HepG2 (cell line): ENCODE data around the gene FRK. TPM values are rescaled to one million over a fixed set of nuclear protein-coding genes. Genes with fewer than 3 reads are reported as not detected.
A peak's percentile ranks its signal among the peaks of the same experiment; 100 is the strongest.

Source experiments
- ATAC-seq: fragments of 200-7000 bp; cut with Tn5 transposase; 3 replicates; pipeline ENCODE4 v1.9.1; 2020; ENCODE audit warnings: mild to moderate bottlenecking, moderate library complexity
- BruUV-seq: library from RNA; stranded (reverse); fragments of 400-500 nt; replicated peaks from 2 replicates; lab custom pipeline; 2021; lab: Mats Ljungman, UMichigan
- CTCF ChIA-PET: fragments of 300-600 bp; formaldehyde crosslinking; extraction: SDS; loops from one replicate; lab custom pipeline; 2021; ENCODE audit warnings: low total read pairs, inconsistent platforms, low intra/inter-chr PET ratio; lab: Yijun Ruan, JAX
- POLR2A ChIA-PET: fragments of 350-600 bp; sonication (Branson Sonifier 250); formaldehyde crosslinking; loops from one replicate; lab custom pipeline; 2020; ENCODE audit warnings: antibody characterized with exemption, inconsistent platforms; lab: Yijun Ruan, JAX
- DNase-seq: peaks from one replicate; pipeline ENCODE4 v3.0.0-alpha.2; 2015; ENCODE audit warnings: low spot score
- FAIRE-seq: peaks from 3 replicates; lab custom pipeline; 2011; peaks lifted over from hg19 to GRCh38; lab: Jason Lieb, UNC
- H2AFZ ChIP-seq: one replicate; pipeline ENCODE4 v1.6.1; 2011; ENCODE audit warnings: low read length, inconsistent platforms
- H3K27ac ChIP-seq: fragments of 300-600 bp; 3 replicates; pipeline ENCODE4 v1.8.0; 2011; ENCODE audit warnings: mixed run types, mild to moderate bottlenecking, mixed read lengths, low read length, inconsistent platforms; ENCODE audit not compliant: insufficient read depth; ENCODE audit errors: extremely low read length
- H3K27me3 ChIP-seq, 2 experiments: fragments of 200-600 bp in 1 of 2; 2 replicates in 1 of 2; 3 replicates in 1 of 2; pipeline versions ENCODE4 v1.6.0 to v1.8.0; 2011; ENCODE audit warnings: low read length in 2 of 2, mild to moderate bottlenecking in 2 of 2, moderate library complexity in 2 of 2, inconsistent platforms in 1 of 2; ENCODE audit not compliant: insufficient read depth in 2 of 2, control insufficient read depth in 1 of 2
- H3K36me3 ChIP-seq, 2 experiments: fragments of 200-600 bp in 1 of 2; replicated peaks in 1 of 2; 2 replicates in 1 of 2; 3 replicates in 1 of 2; pipeline versions ENCODE4 v1.5.1 to v1.8.0; 2011; ENCODE audit warnings: low read length in 2 of 2, inconsistent platforms in 1 of 2; ENCODE audit not compliant: insufficient read depth in 2 of 2, control insufficient read depth in 1 of 2
- H3K4me1 ChIP-seq: 2 replicates; pipeline ENCODE4 v1.5.1; 2012; ENCODE audit warnings: low read length, inconsistent platforms; ENCODE audit not compliant: insufficient read depth
- H3K4me2 ChIP-seq: 2 replicates; pipeline ENCODE4 v1.6.0; 2011; ENCODE audit warnings: low read depth, low read length, inconsistent platforms
- H3K4me3 ChIP-seq, 3 experiments: fragments of 200-600 bp in 1 of 3; sonication (generic), shearing (Covaris generic) in 1 of 3; replicated peaks in 1 of 3; 2 replicates each; pipeline ENCODE4 v1.5.1; 2011 to 2016; ENCODE audit warnings: low read length in 3 of 3, inconsistent platforms in 2 of 3, low read depth in 2 of 3, mild to moderate bottlenecking in 2 of 3, control low read depth in 1 of 3, mixed read lengths in 1 of 3; ENCODE audit not compliant: insufficient read depth in 1 of 3
- H3K79me2 ChIP-seq: one replicate; pipeline ENCODE4 v1.6.1; 2011; ENCODE audit warnings: low read length, inconsistent platforms; ENCODE audit not compliant: insufficient read depth
- H3K9ac ChIP-seq: 2 replicates; pipeline ENCODE4 v1.6.0; 2011; ENCODE audit warnings: mild to moderate bottlenecking, low read depth, low read length, inconsistent platforms; ENCODE audit not compliant: insufficient read depth
- H3K9me3 ChIP-seq: 2 replicates; pipeline ENCODE4 v1.5.1; 2012; ENCODE audit warnings: mild to moderate bottlenecking, low read length
- H4K20me1 ChIP-seq: 2 replicates; pipeline ENCODE4 v1.6.0; 2011; ENCODE audit warnings: inconsistent platforms, mild to moderate bottlenecking, low read length, moderate library complexity; ENCODE audit not compliant: insufficient read depth
- ARNT2 ChIP-seq: sonication (generic); formaldehyde crosslinking; IDR thresholded peaks from 2 replicates; pipeline ENCODE4 v1.8.0; 2022; ENCODE audit warnings: mild to moderate bottlenecking, low read depth, missing genetic modification reagents, moderate library complexity
- EZH2 ChIP-seq: conservative IDR thresholded peaks from 2 replicates; pipeline ENCODE4 v1.6.1; 2012; ENCODE audit warnings: mild to moderate bottlenecking, low read depth, low read length, moderate library complexity
- FOXC1 ChIP-seq: sonication (generic); formaldehyde crosslinking; IDR thresholded peaks from 2 replicates; pipeline ENCODE4 v1.8.0; 2022; ENCODE audit warnings: mild to moderate bottlenecking, missing genetic modification reagents, borderline replicate concordance
- FOXJ3 ChIP-seq: sonication (generic); formaldehyde crosslinking; IDR thresholded peaks from 2 replicates; pipeline ENCODE4 v1.4.0; 2020; ENCODE audit warnings: missing genetic modification reagents, mild to moderate bottlenecking, borderline replicate concordance
- RBAK ChIP-seq: sonication (generic); formaldehyde crosslinking; IDR thresholded peaks from 2 replicates; pipeline ENCODE4 v1.5.1; 2020; ENCODE audit warnings: mild to moderate bottlenecking, missing genetic modification reagents
- SP5 ChIP-seq: IDR thresholded peaks from 2 replicates; pipeline ENCODE4 v1.6.1; 2016; ENCODE audit warnings: low read depth, borderline replicate concordance
- XRCC5 ChIP-seq: fragments of 200-400 bp; formaldehyde crosslinking; optimal IDR thresholded peaks from 2 replicates; pipeline ENCODE3; 2017; ENCODE audit warnings: mild to moderate bottlenecking, low read length
- ZNF232 ChIP-seq: sonication (generic); formaldehyde crosslinking; IDR thresholded peaks from 2 replicates; pipeline ENCODE4 v1.4.0; 2020; ENCODE audit warnings: missing genetic modification reagents, borderline replicate concordance
- ZNF772 ChIP-seq: sonication (generic); formaldehyde crosslinking; IDR thresholded peaks from 2 replicates; pipeline ENCODE4 v1.5.0; 2020; ENCODE audit warnings: mild to moderate bottlenecking, missing genetic modification reagents
- WGBS: methylation state at CpG from one replicate; pipeline ENCODE4 v1.1.6; 2017; ENCODE audit warnings: low lambda C conversion rate; 5-methylcytosine and 5-hydroxymethylcytosine counted together
- in situ Hi-C: cut with HindIII; loops from 2 replicates; pipeline ENCODE4 v1.10.0; 2017; ENCODE audit warnings: low pct_unique_long_range_greater_than_20kb; ENCODE audit not compliant: extremely low pct_ligation_motif_present
- intact Hi-C: fragments of 100-400 bp; cut with micrococcal nuclease; formaldehyde crosslinking; loops from one replicate; pipeline ENCODE4 v1.10.0; 2022; ENCODE audit not compliant: unreplicated experiment
- polyA plus RNA-seq, 8 experiments: library from polyadenylated mRNA; depleted of rRNA in 3 of 8; stranded (reverse) in 7 of 8; unstranded in 1 of 8; fragments of >200 nt; fragmentation: Illumina TruSeq in 4 of 8; extraction: Trizol in 4 of 8; gene quantifications; 2 replicates each; pipeline versions ENCODE4 v1.2.1 to v1.2.3, GENCODE V29; 2011 to 2016; ENCODE audit warnings: low read depth in 4 of 8, missing spikeins in 1 of 8, mixed read lengths in 1 of 8; ENCODE audit not compliant: insufficient read depth in 1 of 8
- total RNA-seq, 5 experiments: library from RNA; depleted of rRNA; stranded (reverse); fragments of >200 nt; fragmentation: Illumina TruSeq; extraction: Trizol; gene quantifications; 2 replicates each; pipeline ENCODE4 v1.2.3, GENCODE V29; 2016; ENCODE audit warnings: low read depth in 1 of 5
- TF ChIP-seq, protein P1 (sequence below): sonication (generic); formaldehyde crosslinking; IDR thresholded peaks from 2 replicates; pipeline ENCODE4 v1.4.0; 2020; ENCODE audit warnings: missing genetic modification reagents, mild to moderate bottlenecking, borderline replicate concordance
- TF ChIP-seq, protein P2 (sequence below): sonication (generic); formaldehyde crosslinking; IDR thresholded peaks from 2 replicates; pipeline ENCODE4 v1.4.0; 2020; ENCODE audit warnings: low read depth, mild to moderate bottlenecking, missing genetic modification reagents
- TF ChIP-seq, protein P3 (sequence below): sonication (generic); formaldehyde crosslinking; IDR thresholded peaks from 2 replicates; pipeline ENCODE4 v1.4.0; 2020; ENCODE audit warnings: mild to moderate bottlenecking, missing genetic modification reagents

FRK gene
- total and polyA plus RNA-seq, 2 of the 13 experiments (the other 11 are each of a cell fraction or from before 2014, with no cell fraction given), result 1.3 to 2.9 TPM

DNA sequence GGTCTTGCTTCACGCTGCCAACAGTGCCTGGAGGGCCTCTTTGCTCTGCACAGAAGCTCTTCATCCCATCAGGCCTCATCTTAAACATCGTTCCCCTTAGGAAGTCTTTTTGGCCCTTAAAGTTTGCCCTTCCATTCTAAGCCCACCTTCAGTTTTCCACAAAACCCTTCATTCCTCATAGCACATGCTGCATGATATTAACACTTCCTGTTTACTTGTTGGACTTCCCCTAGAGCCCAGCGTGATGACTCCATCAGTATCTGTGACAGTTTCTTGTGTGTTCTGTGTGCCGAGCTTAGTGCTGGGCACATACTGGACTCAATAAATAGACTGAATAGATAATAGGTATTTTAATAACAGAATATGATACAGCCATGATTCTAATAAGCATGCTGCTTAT lies 42.2 kb upstream of the FRK start:
- Histone ChIP-seq H3K9ac (no peak overlapping the region), H3K27ac (no peak overlapping the region), H3K4me3 (no peak overlapping the region), H3K79me2 (peaks cover 25% of the 10 kb centered on the region), H3K4me1 (peaks cover 77% of the 10 kb centered on the region), H3K27me3 (no peaks in the 10 kb centered on the region; a peak in 1 of 5 replicates), H3K4me2 (peak overlapping the region; percentile 86), H3K36me3 (no peaks in the 10 kb centered on the region; a peak in 1 of 5 replicates), H3K9me3 (no peaks in the 10 kb centered on the region), H4K20me1 (no peaks in the 10 kb centered on the region), H2AFZ (no peak overlapping the region)
- ATAC-seq (no peak), DNase-seq (no peak), FAIRE-seq (no peak)
- no peak for TF ChIP-seq ARNT2 (CRISPR knock-in tag)
- no peak for TF ChIP-seq SP5 (CRISPR knock-in tag)
- TF ChIP-seq RBAK (CRISPR knock-in tag), result no peak
- TF ChIP-seq, protein P1, sequence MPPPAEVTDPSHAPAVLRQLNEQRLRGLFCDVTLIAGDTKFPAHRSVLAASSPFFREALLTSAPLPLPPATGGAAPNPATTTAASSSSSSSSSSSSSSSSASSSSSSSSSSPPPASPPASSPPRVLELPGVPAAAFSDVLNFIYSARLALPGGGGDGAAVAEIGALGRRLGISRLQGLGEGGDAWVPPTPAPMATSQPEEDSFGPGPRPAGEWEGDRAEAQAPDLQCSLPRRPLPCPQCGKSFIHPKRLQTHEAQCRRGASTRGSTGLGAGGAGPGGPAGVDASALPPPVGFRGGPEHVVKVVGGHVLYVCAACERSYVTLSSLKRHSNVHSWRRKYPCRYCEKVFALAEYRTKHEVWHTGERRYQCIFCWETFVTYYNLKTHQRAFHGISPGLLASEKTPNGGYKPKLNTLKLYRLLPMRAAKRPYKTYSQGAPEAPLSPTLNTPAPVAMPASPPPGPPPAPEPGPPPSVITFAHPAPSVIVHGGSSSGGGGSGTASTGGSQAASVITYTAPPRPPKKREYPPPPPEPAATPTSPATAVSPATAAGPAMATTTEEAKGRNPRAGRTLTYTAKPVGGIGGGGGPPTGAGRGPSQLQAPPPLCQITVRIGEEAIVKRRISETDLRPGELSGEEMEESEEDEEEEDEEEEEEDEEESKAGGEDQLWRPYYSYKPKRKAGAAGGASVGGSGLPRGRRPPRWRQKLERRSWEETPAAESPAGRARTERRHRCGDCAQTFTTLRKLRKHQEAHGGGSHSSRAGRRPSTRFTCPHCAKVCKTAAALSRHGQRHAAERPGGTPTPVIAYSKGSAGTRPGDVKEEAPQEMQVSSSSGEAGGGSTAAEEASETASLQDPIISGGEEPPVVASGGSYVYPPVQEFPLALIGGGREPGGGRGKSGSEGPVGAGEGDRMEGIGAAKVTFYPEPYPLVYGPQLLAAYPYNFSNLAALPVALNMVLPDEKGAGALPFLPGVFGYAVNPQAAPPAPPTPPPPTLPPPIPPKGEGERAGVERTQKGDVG (CRISPR knock-in tag), result no peak
- TF ChIP-seq, protein P2, sequence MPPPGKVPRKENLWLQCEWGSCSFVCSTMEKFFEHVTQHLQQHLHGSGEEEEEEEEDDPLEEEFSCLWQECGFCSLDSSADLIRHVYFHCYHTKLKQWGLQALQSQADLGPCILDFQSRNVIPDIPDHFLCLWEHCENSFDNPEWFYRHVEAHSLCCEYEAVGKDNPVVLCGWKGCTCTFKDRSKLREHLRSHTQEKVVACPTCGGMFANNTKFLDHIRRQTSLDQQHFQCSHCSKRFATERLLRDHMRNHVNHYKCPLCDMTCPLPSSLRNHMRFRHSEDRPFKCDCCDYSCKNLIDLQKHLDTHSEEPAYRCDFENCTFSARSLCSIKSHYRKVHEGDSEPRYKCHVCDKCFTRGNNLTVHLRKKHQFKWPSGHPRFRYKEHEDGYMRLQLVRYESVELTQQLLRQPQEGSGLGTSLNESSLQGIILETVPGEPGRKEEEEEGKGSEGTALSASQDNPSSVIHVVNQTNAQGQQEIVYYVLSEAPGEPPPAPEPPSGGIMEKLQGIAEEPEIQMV (CRISPR knock-in tag), result no peak
- no peak for TF ChIP-seq FOXC1 (CRISPR knock-in tag)
- no peak for TF ChIP-seq EZH2
- no peak for TF ChIP-seq FOXJ3 (CRISPR knock-in tag)
- TF ChIP-seq ZNF772 (CRISPR knock-in tag), result no peak
- no peak for TF ChIP-seq ZNF232 (CRISPR knock-in tag)
- TF ChIP-seq, protein P3, sequence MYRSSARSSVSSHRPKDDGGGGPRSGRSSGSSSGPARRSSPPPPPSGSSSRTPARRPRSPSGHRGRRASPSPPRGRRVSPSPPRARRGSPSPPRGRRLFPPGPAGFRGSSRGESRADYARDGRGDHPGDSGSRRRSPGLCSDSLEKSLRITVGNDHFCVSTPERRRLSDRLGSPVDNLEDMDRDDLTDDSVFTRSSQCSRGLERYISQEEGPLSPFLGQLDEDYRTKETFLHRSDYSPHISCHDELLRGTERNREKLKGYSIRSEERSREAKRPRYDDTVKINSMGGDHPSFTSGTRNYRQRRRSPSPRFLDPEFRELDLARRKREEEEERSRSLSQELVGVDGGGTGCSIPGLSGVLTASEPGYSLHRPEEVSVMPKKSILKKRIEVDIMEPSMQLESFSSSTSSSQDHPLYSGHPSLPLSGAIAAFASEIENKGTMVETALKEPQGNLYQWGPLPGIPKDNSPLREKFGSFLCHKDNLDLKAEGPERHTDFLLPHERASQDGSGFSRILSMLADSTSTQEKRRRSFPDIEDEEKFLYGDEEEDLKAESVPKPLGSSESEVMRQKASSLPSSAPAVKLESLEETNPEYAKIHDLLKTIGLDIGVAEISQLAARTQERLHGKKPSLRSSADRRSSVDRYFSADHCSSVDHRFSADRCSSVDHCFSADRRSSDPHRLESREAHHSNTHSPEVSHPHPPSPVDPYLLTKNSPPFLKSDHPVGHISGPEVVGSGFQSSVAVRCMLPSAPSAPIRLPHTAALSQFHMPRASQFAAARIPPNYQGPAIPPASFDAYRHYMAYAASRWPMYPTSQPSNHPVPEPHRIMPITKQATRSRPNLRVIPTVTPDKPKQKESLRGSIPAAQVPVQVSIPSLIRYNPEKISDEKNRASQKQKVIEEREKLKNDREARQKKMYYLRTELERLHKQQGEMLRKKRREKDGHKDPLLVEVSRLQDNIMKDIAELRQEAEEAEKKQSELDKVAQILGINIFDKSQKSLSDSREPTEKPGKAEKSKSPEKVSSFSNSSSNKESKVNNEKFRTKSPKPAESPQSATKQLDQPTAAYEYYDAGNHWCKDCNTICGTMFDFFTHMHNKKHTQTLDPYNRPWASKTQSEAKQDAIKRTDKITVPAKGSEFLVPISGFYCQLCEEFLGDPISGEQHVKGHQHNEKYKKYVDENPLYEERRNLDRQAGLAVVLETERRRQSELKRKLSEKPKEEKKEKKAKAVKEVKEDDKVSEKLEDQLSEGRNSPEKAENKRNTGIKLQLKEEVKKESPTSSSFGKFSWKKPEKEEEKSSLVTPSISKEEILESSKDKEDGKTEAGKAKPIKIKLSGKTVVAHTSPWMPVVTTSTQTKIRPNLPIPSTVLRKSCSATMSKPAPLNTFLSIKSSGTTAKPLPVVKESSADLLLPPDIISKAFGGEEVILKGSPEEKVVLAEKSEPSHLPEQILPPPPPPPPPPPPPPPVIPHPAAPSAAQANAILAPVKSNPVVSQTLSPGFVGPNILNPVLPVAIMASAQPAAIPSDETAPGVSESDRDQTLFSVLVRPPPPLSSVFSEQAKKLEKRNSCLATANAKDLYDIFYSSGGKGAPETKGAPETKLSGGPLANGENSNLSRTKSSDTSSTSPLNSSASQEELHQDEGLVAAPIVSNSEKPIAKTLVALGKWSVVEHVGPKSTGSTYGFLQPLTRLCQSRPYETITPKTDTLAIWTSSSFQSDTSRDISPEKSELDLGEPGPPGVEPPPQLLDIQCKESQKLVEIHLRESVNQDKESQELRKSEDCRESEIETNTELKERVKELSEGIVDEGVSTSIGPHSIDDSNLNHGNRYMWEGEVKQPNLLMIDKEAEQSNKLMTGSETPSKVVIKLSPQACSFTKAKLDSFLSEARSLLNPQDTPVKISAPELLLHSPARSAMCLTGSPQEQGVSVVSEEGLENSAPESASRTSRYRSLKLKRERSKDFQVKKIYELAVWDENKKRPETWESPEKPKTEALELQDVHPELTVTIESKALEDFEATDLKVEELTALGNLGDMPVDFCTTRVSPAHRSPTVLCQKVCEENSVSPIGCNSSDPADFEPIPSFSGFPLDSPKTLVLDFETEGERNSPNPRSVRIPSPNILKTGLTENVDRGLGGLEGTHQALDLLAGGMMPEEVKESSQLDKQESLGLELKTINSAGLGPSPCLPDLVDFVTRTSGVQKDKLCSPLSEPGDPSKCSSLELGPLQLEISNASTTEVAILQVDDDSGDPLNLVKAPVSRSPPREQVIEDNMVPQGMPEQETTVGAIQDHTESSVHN (CRISPR knock-in tag), result no peak
- TF ChIP-seq XRCC5, result no peak
- ChIA-PET POLR2A (interaction anchor here (4.1 kb wide), 1 partner anchor 42 kb away, joined by 51 read pairs; the partner anchor contains the start of gene FRK), CTCF (no interaction called here)
- WGBS, result 92% methylated on average over 4 of the region's 4 CpGs
- in situ Hi-C loops (no loop called here), intact Hi-C loops (loop anchor here (5.0 to 10.0 kb wide), 2 partner anchors 172 to 206 kb away; partner anchors contain the start of gene TSPYL1)
- no TSS peak for BruUV-seq
